HG03135 (cell line): ENCODE measurements around the gene CLDN4.
"Not testable (repeated sequence)": the region's sequence is repeated elsewhere in the genome, so short reads cannot be mapped to it uniquely, and the experiment has no call there.

Experiments used
- ATAC-seq: cut with Tn5 transposase; IDR thresholded peaks from one replicate; pipeline ENCODE4 v1.9.1; 2021; ENCODE audit warnings: mild to moderate bottlenecking, moderate library complexity; ENCODE audit not compliant: unreplicated experiment

Gene CLDN4

GRCh38 chr7:73830681-73831583 lies at the start of gene CLDN4:
CLDN4 (plus strand) TSS chr7:73830996; CDS start chr7:73831202, 206 bp downstream.
- no peak for ATAC-seq

GRCh38 chr7:73786588-73786987 lies 44.2 kb upstream of the CLDN4 start:
- no peak for ATAC-seq

DNA sequence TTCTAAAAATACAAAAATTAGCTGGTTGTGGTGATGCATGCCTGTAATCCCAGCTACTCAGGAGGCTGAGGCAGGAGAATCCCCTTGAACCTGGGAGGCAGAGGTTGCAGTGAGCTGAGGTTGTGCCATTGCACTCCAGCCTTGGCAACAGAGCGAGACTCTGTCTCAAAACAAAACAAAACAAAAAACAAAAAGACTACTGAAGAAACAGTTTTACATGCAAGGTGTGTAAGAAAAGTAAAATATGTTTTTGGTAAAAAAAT lies 43.1 kb upstream of the CLDN4 start:
- ATAC-seq: not testable (repeated sequence)

- ATAC-seq: no peak
Measured at GRCh38 chr7:73789051-73789450, 41.7 kb upstream of the CLDN4 start.

GRCh38 chr7:73791170-73791690 lies 39.6 kb upstream of the CLDN4 start:
- not testable (repeated sequence) for ATAC-seq

- ATAC-seq: not testable (repeated sequence)
Measured at GRCh38 chr7:73795188-73795587, 35.6 kb upstream of the CLDN4 start.

- not testable (repeated sequence) for ATAC-seq
Measured at GRCh38 chr7:73796656-73797055, 34.1 kb upstream of the CLDN4 start.

DNA sequence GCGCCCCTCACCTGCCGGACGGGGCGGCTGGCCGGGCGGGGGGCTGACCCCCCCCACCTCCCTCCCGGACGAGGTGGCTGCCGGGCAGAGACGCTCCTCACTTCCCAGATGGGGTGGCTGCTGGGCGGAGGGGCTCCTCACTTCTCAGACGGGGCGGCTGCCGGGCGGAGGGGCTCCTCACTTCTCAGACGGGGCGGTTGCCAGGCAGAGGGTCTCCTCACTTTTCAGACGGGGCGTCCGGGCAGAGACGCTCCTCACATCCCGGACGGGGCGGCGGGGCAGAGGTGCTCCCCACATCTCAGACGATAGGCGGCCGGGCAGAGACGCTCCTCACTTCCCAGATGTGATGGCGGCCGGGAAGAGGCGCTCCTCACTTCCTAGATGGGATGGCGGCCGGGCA lies 33.6 kb upstream of the CLDN4 start:
- not testable (repeated sequence) for ATAC-seq

- ATAC-seq: no peak
Measured at GRCh38 chr7:73799282-73800141, 31.3 kb upstream of the CLDN4 start.

GRCh38 chr7:73801577-73801976 lies 29.2 kb upstream of the CLDN4 start:
- ATAC-seq: no peak

GRCh38 chr7:73802459-73802858 lies 28.3 kb upstream of the CLDN4 start:
- ATAC-seq: no peak

- ATAC-seq: no peak
Measured at GRCh38 chr7:73809467-73809951, 21.3 kb upstream of the CLDN4 start.

DNA sequence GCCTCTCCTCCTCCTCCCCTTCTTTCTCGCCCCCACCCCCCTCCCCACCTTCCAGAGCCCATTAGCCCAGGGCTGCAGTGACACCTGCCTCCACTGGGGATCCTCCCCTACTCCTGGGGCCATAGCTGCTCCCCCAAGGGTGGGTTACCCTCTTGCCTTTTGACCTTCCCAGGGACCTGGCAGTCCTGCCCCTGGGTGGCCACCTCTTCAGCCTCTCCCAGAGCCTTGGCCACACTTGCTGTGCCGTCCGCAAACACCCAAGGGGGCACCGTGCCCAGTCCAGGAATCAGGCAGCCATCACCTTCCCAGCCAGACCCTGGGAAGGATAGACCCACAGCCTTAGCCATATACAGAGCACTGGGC lies 19.8 kb upstream of the CLDN4 start:
- no peak for ATAC-seq

DNA sequence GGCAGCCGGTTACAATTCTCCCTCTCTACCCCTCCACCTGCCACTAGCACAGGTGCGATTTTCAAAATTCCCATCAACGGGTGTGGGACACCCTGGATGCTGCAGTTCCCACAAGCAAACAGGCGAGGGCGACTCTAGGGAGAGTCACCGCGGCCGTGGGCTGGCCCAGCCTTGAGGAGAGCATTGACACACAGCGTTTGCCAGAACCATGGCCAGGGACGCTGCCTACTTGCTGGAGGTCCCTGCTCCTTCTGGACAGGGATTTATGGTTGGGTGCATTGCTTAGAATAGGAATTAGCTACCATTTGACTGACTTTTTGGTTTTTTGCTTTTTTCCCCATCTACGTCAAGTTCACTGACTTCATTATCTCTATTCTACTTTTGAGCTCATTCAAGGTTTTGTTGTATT lies 19.0 kb upstream of the CLDN4 start:
- ATAC-seq: no peak

DNA sequence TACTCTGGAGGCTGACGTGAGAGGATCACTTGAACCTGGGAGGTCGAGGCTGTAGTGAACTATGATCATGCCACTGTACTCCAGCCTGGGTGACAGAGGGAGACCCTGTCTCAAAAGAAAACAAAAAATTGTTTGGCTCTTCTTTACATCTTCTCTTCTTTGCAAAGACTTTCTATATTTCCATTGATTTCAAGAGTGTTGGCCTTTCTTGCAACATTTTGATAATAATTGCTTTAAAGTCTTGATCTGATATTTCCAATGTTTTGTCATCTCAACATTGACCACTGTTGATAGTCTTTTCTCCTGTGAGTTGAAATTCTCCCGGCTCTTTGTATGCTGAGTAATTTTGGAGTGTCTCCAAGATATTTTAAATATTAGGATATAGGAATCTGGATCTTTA lies 17.8 kb upstream of the CLDN4 start:
- no peak for ATAC-seq

GRCh38 chr7:73815436-73815835 lies 15.4 kb upstream of the CLDN4 start:
- ATAC-seq: no peak

DNA sequence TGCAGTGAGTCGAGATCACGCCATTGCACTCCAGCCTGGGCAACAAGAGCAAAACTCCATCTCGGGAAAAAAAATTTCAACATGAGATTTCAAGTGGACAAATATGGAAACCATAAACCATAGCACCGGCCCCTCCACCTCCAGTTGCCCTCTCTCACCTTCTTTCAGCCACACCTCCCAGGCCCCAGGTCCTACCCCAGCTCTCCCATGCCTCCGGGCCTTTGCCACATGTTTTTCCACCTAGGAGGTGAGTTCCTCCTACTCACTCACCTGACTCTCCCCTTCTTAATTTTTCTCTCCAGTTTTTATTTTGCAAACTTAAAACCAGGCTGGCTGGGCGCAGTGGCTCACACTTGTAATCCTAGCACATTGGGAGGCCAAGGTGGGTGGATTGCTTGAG lies 13.7 kb upstream of the CLDN4 start:
- no peak for ATAC-seq

- ATAC-seq: no peak
Measured at GRCh38 chr7:73820013-73820412, 10.8 kb upstream of the CLDN4 start.

DNA sequence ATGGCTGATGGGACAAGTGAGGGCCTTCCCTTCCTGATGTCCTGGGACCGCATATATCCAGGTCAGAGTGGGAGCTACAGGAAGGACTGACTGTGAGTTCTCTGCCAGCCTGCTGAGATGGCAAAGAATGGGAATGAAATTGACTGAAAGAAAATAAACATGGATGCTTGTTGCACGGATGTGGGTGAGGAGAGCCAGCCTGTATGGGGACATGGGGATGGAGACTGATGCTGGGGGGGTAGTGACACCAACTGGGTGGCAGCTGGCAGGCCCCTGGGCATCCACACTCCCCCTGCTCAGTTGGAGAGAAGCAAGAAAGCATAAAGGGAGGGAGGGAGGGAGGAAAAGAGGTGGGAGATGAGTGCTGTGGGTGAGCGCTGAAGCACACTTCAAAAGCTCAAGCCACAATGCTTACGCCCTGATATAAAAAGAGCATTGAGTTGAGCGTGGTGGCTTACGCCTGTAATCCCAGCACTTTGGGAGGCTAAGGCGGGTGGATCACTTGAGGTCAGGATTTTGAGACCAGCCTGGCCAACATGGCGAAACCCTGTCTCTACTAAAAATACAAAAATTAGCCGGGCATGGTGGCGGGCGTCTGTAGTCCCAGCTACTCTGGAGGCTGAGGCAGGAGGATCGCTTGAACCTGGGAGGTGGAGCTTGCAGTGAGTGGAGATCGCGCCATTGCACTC lies 9.1 kb upstream of the CLDN4 start:
- ATAC-seq: not testable (repeated sequence)

- ATAC-seq: no peak
Measured at GRCh38 chr7:73822319-73823173, 8.2 kb upstream of the CLDN4 start.
